IMR-90 (cell line): ENCODE results near the gene LGALS14. TPM values are rescaled to one million over a fixed set of nuclear protein-coding genes. Genes with fewer than 3 reads are reported as not detected.

Experiments used
- ATAC-seq: fragments of 200-7000 bp; cut with Tn5 transposase; 2 replicates; pipeline ENCODE4 v1.9.1; 2020; ENCODE audit warnings: low read depth, mild to moderate bottlenecking, moderate library complexity
- BruUV-seq: library from RNA; stranded (reverse); fragments of 400-500 nt; replicated peaks from 2 replicates; lab custom pipeline; 2021; lab: Mats Ljungman, UMichigan
- CTCF ChIA-PET: fragments of 300-600 bp; formaldehyde crosslinking; extraction: SDS; loops from one replicate; lab custom pipeline; 2021; ENCODE audit warnings: antibody characterized with exemption; lab: Yijun Ruan, JAX
- POLR2A ChIA-PET: fragments of 300-600 bp; sonication (Branson Sonifier 250); formaldehyde crosslinking; loops from one replicate; lab custom pipeline; 2022; ENCODE audit warnings: antibody characterized with exemption; ENCODE audit not compliant: unreplicated experiment; lab: Charles Lee
- DNase-seq: peaks from one replicate; pipeline ENCODE4 v3.0.0; 2013
- H2AFZ ChIP-seq: replicated peaks from 2 replicates; pipeline ENCODE3; 2013; ENCODE audit warnings: low read length, mild to moderate bottlenecking; ENCODE audit not compliant: poor library complexity
- H2AK5ac ChIP-seq: 2 replicates; pipeline ENCODE4 v1.6.1; 2013; ENCODE audit warnings: low read depth, low read length, inconsistent platforms
- H2AK9ac ChIP-seq: replicated peaks from 2 replicates; pipeline ENCODE3; 2013; ENCODE audit warnings: mild to moderate bottlenecking, low read depth, low read length, moderate library complexity; ENCODE audit not compliant: poor library complexity
- H2BK120ac ChIP-seq: 2 replicates; pipeline ENCODE4 v1.6.1; 2013; ENCODE audit warnings: low read depth, low read length, inconsistent platforms
- H2BK15ac ChIP-seq: 3 replicates; pipeline ENCODE4 v1.6.1; 2013; ENCODE audit warnings: low read depth, low read length, inconsistent platforms
- H2BK20ac ChIP-seq: 2 replicates; pipeline ENCODE4 v1.6.1; 2013; ENCODE audit warnings: low read depth, mild to moderate bottlenecking, inconsistent platforms, low read length, moderate library complexity
- H2BK5ac ChIP-seq: 2 replicates; pipeline ENCODE4 v1.6.1; 2013; ENCODE audit warnings: mild to moderate bottlenecking, low read depth, low read length, inconsistent platforms; ENCODE audit not compliant: poor library complexity, severe bottlenecking
- H3K14ac ChIP-seq: replicated peaks from 2 replicates; pipeline ENCODE4 v1.6.1; 2013; ENCODE audit warnings: low read depth, low read length, inconsistent platforms
- H3K18ac ChIP-seq: 2 replicates; pipeline ENCODE4 v1.6.1; 2013; ENCODE audit warnings: low read depth, low read length, control low read depth
- H3K23ac ChIP-seq: 2 replicates; pipeline ENCODE4 v1.6.1; 2013; ENCODE audit warnings: low read depth, low read length, inconsistent platforms
- H3K27ac ChIP-seq: 2 replicates; pipeline ENCODE4 v1.5.1; 2013; ENCODE audit warnings: mild to moderate bottlenecking, control low read depth, low read length; ENCODE audit not compliant: insufficient read depth
- H3K27me3 ChIP-seq: 2 replicates; pipeline ENCODE4 v1.6.1; 2013; ENCODE audit warnings: low read length; ENCODE audit not compliant: control insufficient read depth, insufficient read depth
- H3K36me3 ChIP-seq: 2 replicates; pipeline ENCODE4 v1.6.1; 2013; ENCODE audit warnings: low read length, mixed read lengths; ENCODE audit not compliant: control insufficient read depth, insufficient read depth
- H3K4ac ChIP-seq: 2 replicates; pipeline ENCODE4 v1.6.1; 2013; ENCODE audit warnings: low read depth, low read length, inconsistent platforms
- H3K4me1 ChIP-seq: 2 replicates; pipeline ENCODE4 v1.6.1; 2013; ENCODE audit warnings: low read length, mixed read lengths; ENCODE audit not compliant: control insufficient read depth, insufficient read depth
- H3K4me2 ChIP-seq: 2 replicates; pipeline ENCODE4 v1.6.1; 2013; ENCODE audit warnings: low read depth, mild to moderate bottlenecking, control low read depth, low read length, moderate library complexity
- H3K4me3 ChIP-seq: 2 replicates; pipeline ENCODE4 v1.5.1; 2013; ENCODE audit warnings: low read depth, mild to moderate bottlenecking, control low read depth, low read length, moderate library complexity; ENCODE audit not compliant: insufficient read depth
- H3K56ac ChIP-seq: 2 replicates; pipeline ENCODE4 v1.6.1; 2013; ENCODE audit warnings: low read length, inconsistent platforms; ENCODE audit not compliant: insufficient read depth; ENCODE audit errors: extremely low read depth
- H3K79me1 ChIP-seq, 2 experiments: 2 replicates each; pipeline ENCODE4 v1.6.1; 2013; ENCODE audit warnings: low read length in 2 of 2, inconsistent platforms in 1 of 2, low read depth in 1 of 2
- H3K9ac ChIP-seq: 2 replicates; pipeline ENCODE4 v1.6.1; 2013; ENCODE audit warnings: low read depth, low read length, control low read depth
- H3K9me1 ChIP-seq: 2 replicates; pipeline ENCODE4 v1.6.1; 2013; ENCODE audit warnings: low read length, inconsistent platforms; ENCODE audit not compliant: insufficient read depth
- H3K9me3 ChIP-seq: 2 replicates; pipeline ENCODE4 v1.6.1; 2013; ENCODE audit warnings: low read length; ENCODE audit not compliant: control insufficient read depth, insufficient read depth
- H4K20me1 ChIP-seq: 2 replicates; pipeline ENCODE4 v1.6.1; 2013; ENCODE audit warnings: low read length, inconsistent platforms; ENCODE audit not compliant: insufficient read depth
- H4K5ac ChIP-seq: 2 replicates; pipeline ENCODE4 v1.6.1; 2013; ENCODE audit warnings: mild to moderate bottlenecking, low read depth, low read length, control low read depth
- H4K8ac ChIP-seq, 2 experiments: 2 replicates each; pipeline ENCODE4 v1.6.1; 2013; ENCODE audit warnings: low read depth in 2 of 2, low read length in 2 of 2, control low read depth in 1 of 2, inconsistent platforms in 1 of 2
- H4K91ac ChIP-seq: 2 replicates; pipeline ENCODE4 v1.6.1; 2013; ENCODE audit warnings: low read depth, low read length, inconsistent platforms; ENCODE audit not compliant: insufficient read depth
- BHLHE40 ChIP-seq: fragments of 150-350 bp; IDR thresholded peaks from 2 replicates; pipeline ENCODE4 v1.6.1; 2016; ENCODE audit warnings: mild to moderate bottlenecking, low read depth, low read length
- CEBPB ChIP-seq: IDR thresholded peaks from 2 replicates; pipeline ENCODE4 v1.6.1; 2012; ENCODE audit warnings: low read depth, low read length, improper control_type of control experiment
- ELK1 ChIP-seq: fragments of 150-350 bp; IDR thresholded peaks from 2 replicates; pipeline ENCODE4 v1.6.1; 2016; ENCODE audit warnings: low read depth, mild to moderate bottlenecking, low read length, moderate library complexity, borderline replicate concordance
- NFE2L2 ChIP-seq: fragments of 150-350 bp; IDR thresholded peaks from 2 replicates; pipeline ENCODE4 v1.6.1; 2016; ENCODE audit warnings: low read depth, mild to moderate bottlenecking, low read length
- WGBS, 2 experiments: methylation state at CpG; one replicate each; pipeline versions ENCODE4 v1.1.5 to v1.1.7; 2013; ENCODE audit warnings: missing lambda C conversion rate in 2 of 2; ENCODE audit not compliant: insufficient read length in 1 of 2; ENCODE audit errors: extremely low coverage in 2 of 2; 5-methylcytosine and 5-hydroxymethylcytosine counted together
- dilution Hi-C: fragments of 300-500 bp; cut with HindIII; formaldehyde crosslinking; loops from one replicate; pipeline ENCODE4 v1.14.3; 2018; ENCODE audit warnings: low sequenced_read_pairs; ENCODE audit not compliant: unreplicated experiment
- in situ Hi-C: fragments of 300-500 bp; cut with MboI; formaldehyde crosslinking; loops from 3 replicates; pipeline ENCODE4 v1.14.3; 2019; ENCODE audit warnings: low sequenced_read_pairs, inconsistent platforms, mixed read lengths
- intact Hi-C: fragments of 100-400 bp; cut with micrococcal nuclease; formaldehyde crosslinking; loops from 2 replicates; pipeline ENCODE4 v1.10.0; 2022
- polyA plus RNA-seq, 3 experiments: library from polyadenylated mRNA; depleted of rRNA; stranded (reverse); fragments of >200 nt; gene quantifications; 2 replicates each; pipeline ENCODE4 v1.2.3, GENCODE V29; 2012; ENCODE audit warnings: low replicate concordance in 1 of 3
- total RNA-seq: library from RNA; depleted of rRNA; stranded (reverse); fragments of >200 nt; gene quantifications from 2 replicates; pipeline ENCODE4 v1.2.3, GENCODE V29; 2012

The LGALS14 gene
- total and polyA plus RNA-seq, 2 of the 4 experiments (the other 2 are of a cell fraction): not detected

- H4K5ac ChIP-seq: no peak overlapping the region
- no peak overlapping the region for H3K4me2 ChIP-seq
- no peak overlapping the region for H3K9ac ChIP-seq
- H3K56ac ChIP-seq: no peak overlapping the region
- no peak overlapping the region for H4K91ac ChIP-seq
- H3K14ac ChIP-seq: no peak overlapping the region
- intact Hi-C loops (no loop called here), in situ Hi-C loops (no loop called here), dilution Hi-C loops (no loop called here)
- H3K18ac ChIP-seq: no peak overlapping the region
- TF ChIP-seq ELK1 (no peak), BHLHE40 (no peak), NFE2L2 (no peak), CEBPB (no peak)
- no peak overlapping the region for H3K23ac ChIP-seq
- H2BK15ac ChIP-seq: no peak overlapping the region
- H2AK5ac ChIP-seq: no peak overlapping the region
- no peaks in the 10 kb centered on the region for H3K36me3 ChIP-seq
- POLR2A ChIA-PET: no interaction called here
- DNase-seq (no peak), ATAC-seq (no peak)
- no peaks in the 10 kb centered on the region for H3K27me3 ChIP-seq
- no peak overlapping the region for H2BK120ac ChIP-seq
- H2AK9ac ChIP-seq: no peak overlapping the region
- H3K4me1 ChIP-seq: no peaks in the 10 kb centered on the region
- H3K4me3 ChIP-seq: no peak overlapping the region
- no peaks in the 10 kb centered on the region for H4K20me1 ChIP-seq
- no peak overlapping the region for H3K4ac ChIP-seq
- no peak overlapping the region for H2BK20ac ChIP-seq
- BruUV-seq: no TSS peak
- no peaks in the 10 kb centered on the region for H3K9me1 ChIP-seq
- no peak overlapping the region for H2BK5ac ChIP-seq
- CTCF ChIA-PET: no interaction called here
- no peaks in the 10 kb centered on the region for H3K9me3 ChIP-seq
- no peaks in the 10 kb centered on the region for H3K79me1 ChIP-seq
- no peak overlapping the region for H3K27ac ChIP-seq
- no peak overlapping the region for H4K8ac ChIP-seq
- WGBS, 2 experiments: no CpG with 5 or more reads among the region's 2 CpGs
- H2AFZ ChIP-seq: no peak overlapping the region
Observed at GRCh38 chr19:39696387-39696786, 7.9 kb upstream of the LGALS14 start.
